PFSK-1 (cell line): ENCODE results near the gene C20orf141.

Experiments
- FOXP2 ChIP-seq: optimal IDR thresholded peaks from 2 replicates; pipeline ENCODE3; 2011; ENCODE audit warnings: borderline replicate concordance, control low read depth, inconsistent platforms; ENCODE audit not compliant: insufficient read depth; ENCODE audit errors: extremely low read length, extremely low read depth
- POLR2AphosphoS5 ChIP-seq: IDR thresholded peaks from 2 replicates; pipeline ENCODE4 v1.6.1; 2012; ENCODE audit warnings: low read depth, mild to moderate bottlenecking, control low read depth, low read length, moderate library complexity
- SIN3A ChIP-seq: IDR thresholded peaks from 2 replicates; pipeline ENCODE4 v1.6.1; 2012; ENCODE audit warnings: mild to moderate bottlenecking, low read length, moderate library complexity, borderline replicate concordance; ENCODE audit not compliant: insufficient read depth
- TAF1 ChIP-seq: IDR thresholded peaks from 2 replicates; pipeline ENCODE4 v1.6.1; 2012; ENCODE audit warnings: low read length, control low read depth, borderline replicate concordance; ENCODE audit not compliant: insufficient read depth
- TF ChIP-seq, protein P1 (sequence below), 2 experiments: IDR thresholded peaks; 2 replicates each; pipeline versions ENCODE4 v1.6.1 to v1.8.0; 2011 to 2012; ENCODE audit warnings: low read depth in 2 of 2, low read length in 2 of 2, control low read depth in 1 of 2, inconsistent platforms in 1 of 2, mild to moderate bottlenecking in 1 of 2, moderate library complexity in 1 of 2; ENCODE audit not compliant: insufficient read depth in 1 of 2

The C20orf141 gene

DNA sequence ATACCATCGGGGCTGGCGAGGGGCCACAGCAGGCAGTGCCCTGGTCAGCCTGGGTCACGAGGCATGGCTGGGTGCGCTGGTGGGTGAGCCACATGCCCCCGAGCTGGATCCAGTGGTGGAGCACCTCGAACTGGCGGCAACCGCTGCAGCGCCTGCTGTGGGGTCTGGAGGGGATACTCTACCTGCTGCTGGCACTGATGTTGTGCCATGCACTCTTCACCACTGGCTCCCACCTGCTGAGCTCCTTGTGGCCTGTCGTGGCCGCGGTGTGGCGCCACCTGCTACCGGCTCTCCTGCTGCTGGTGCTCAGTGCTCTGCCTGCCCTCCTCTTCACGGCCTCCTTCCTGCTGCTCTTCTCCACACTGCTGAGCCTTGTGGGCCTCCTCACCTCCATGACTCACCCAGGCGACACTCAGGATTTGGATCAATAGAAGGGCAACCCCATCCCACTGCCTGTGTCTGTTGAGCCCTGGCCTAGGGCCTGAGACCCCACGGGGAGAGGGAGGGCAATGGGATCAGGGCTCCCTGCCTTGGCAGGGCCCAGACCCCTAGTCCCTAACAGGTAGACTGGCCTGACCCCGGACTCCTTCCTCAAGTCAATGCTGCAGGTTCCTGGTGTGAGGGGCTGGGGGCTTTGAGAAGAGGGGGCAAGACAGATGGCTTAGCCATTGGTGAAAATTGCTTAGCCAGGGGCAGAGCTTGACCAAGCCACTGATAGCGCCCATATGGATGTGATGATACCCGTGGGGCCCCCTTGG, 2.0 kb downstream of the C20orf141 start:
- TF ChIP-seq POLR2AphosphoS5 (no peak), TAF1 (no peak), FOXP2 (no peak), SIN3A (no peak)
- TF ChIP-seq, protein P1, sequence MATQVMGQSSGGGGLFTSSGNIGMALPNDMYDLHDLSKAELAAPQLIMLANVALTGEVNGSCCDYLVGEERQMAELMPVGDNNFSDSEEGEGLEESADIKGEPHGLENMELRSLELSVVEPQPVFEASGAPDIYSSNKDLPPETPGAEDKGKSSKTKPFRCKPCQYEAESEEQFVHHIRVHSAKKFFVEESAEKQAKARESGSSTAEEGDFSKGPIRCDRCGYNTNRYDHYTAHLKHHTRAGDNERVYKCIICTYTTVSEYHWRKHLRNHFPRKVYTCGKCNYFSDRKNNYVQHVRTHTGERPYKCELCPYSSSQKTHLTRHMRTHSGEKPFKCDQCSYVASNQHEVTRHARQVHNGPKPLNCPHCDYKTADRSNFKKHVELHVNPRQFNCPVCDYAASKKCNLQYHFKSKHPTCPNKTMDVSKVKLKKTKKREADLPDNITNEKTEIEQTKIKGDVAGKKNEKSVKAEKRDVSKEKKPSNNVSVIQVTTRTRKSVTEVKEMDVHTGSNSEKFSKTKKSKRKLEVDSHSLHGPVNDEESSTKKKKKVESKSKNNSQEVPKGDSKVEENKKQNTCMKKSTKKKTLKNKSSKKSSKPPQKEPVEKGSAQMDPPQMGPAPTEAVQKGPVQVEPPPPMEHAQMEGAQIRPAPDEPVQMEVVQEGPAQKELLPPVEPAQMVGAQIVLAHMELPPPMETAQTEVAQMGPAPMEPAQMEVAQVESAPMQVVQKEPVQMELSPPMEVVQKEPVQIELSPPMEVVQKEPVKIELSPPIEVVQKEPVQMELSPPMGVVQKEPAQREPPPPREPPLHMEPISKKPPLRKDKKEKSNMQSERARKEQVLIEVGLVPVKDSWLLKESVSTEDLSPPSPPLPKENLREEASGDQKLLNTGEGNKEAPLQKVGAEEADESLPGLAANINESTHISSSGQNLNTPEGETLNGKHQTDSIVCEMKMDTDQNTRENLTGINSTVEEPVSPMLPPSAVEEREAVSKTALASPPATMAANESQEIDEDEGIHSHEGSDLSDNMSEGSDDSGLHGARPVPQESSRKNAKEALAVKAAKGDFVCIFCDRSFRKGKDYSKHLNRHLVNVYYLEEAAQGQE (IDR thresholded peaks at IDR 0.05; ENCODE audit: insufficient read depth in 1 of 2, low read depth in 2 of 2, low read length in 2 of 2): no peak

GRCh38 chr20:2817341-2817726, 2.5 kb downstream of the C20orf141 start:
- no peak for TF ChIP-seq FOXP2
- TF ChIP-seq, protein P1 (IDR thresholded peaks at IDR 0.05; ENCODE audit: insufficient read depth in 1 of 2, low read depth in 2 of 2, low read length in 2 of 2): no peak
- TF ChIP-seq SIN3A: no peak
- TF ChIP-seq TAF1: no peak
- no peak for TF ChIP-seq POLR2AphosphoS5

GRCh38 chr20:2817891-2818595, 3.3 kb downstream of the C20orf141 start:
- TF ChIP-seq, protein P1 (IDR thresholded peaks at IDR 0.05; ENCODE audit: insufficient read depth in 1 of 2, low read depth in 2 of 2, low read length in 2 of 2): no peak

DNA sequence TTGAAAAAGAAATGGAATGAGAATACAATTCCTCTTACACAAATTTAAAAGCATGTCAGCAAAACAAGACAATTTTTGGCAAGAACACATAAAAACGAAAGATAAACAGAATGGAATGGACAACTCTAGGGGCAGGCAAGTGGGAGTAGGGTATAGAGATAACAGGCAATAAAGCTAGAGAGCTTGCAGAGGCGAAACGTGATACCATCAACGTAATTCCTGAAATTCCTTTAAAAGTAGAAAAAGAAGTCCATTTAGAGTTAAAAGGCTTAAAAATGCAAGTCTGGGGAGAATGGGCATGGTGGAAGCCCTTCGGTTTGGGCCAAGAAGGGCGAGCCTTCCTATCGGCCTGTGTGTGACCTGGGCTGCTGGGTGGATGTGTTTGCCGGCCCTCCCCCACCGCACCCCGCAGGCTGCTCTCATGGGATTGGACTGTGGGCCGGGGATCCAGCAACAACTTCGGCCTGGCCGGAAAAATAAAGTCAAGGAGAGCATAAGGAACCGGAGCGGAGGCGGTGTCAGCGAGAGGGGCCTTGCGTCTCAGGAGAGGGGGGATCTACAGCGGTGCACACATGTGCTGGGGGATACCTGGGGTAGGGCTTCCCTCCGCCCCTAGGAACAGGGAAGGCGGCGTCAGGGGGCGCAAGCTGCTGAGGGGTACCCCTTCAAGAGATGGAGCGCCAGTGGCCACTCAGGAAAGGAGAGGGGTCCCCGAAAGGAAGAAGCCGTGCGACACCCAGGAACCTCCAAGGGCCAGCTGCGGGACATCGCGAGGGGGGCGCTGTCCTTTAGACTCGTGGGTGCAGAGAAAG, 5.5 kb downstream of the C20orf141 start:
- TF ChIP-seq TAF1 (no peak), POLR2AphosphoS5 (no peak)

DNA sequence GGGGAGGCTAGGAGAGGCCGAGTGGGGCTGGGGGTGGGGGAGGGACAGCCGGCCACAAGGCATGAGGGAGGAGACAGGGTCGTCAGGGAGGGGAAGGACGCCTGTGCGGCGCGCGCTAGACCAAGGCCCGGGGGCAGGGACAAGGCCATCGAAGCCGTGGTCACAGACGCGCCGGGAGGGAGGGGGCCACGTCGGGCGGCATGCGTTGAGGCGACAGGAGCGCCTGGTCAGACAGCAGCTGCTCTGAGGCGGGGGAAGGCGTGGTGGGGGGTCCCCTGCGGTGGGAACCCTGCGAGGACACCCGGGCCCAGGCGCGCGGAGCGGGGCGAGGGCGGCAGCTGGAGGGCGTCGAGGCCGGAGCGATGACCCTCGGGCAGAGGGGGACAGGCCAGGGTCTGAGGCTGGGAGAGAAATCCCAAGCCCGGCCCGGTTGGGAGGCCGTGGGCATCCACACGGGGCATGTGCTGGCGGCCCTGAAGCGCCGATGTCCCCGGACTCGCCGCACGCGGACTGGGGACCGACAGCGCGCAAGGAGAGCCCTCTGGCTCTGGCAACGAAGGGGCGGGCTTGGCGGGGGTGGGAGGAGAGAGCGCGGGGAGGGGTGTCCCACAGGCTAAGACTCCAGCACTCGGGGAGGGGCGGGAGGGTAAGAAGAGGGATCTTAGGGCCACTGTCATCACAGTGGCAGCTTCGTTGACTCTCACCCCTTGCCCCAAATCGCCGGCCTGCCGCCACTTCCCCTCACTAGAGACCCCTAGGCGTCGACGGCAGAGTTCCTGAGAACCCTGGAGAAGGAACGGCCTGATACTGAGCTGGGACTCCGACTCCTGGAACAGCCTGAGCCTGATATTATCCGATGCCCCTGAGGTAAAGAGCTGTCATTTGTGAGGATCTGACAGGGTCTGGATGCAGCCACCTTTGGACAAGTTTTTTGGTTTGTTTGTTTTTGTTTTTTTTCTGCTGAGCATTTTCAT, 6.4 kb downstream of the C20orf141 start:
- TF ChIP-seq, protein P1 (IDR thresholded peaks at IDR 0.05; ENCODE audit: insufficient read depth in 1 of 2, low read depth in 2 of 2, low read length in 2 of 2): no peak
- no peak for TF ChIP-seq SIN3A
- TF ChIP-seq TAF1: no peak
- TF ChIP-seq FOXP2: no peak
- TF ChIP-seq POLR2AphosphoS5: no peak
